Amygdala (tissue), 56 donors: Measurements from ENCODE around the gene LYPD3.
"Not testable (repeated sequence)": the region's sequence is repeated elsewhere in the genome, so short reads cannot be mapped to it uniquely, and the experiment has no call there.

Experiments
- DNase-seq, 56 donors: peaks; one replicate each; lab custom pipeline; 2025; lab: John Stamatoyannopoulos, UW

LYPD3 gene

GRCh38 chr19:43438291-43439031 lies 26.9 kb downstream of the LYPD3 start:
- DNase-seq: peak in 1 of 56 donors; percentile 3

- DNase-seq: no peak
Measured at GRCh38 chr19:43437712-43438111, 27.7 kb downstream of the LYPD3 start.

- DNase-seq: not testable (repeated sequence)
Measured at GRCh38 chr19:43437284-43437683, 28.1 kb downstream of the LYPD3 start.

DNA sequence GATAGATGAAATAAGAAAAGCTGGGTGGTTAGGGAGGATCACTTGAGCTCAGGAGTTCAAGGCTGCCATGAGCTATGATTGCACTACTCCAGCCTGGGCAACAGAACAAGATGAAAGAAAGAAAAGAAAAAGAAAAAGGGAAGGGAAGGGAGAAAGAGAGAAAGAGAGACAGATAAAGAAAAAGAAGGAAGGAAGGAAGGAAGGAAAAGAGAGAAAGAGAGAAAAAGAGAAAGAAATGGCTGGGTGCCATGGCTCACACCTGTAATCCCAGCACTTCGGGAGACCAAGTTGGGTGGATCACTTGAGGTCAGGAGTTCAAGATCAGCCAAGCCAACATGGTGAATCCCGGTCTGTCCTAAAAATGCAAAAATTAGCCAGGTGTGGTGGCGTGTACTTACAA lies 29.6 kb downstream of the LYPD3 start:
- no peak for DNase-seq

- no peak for DNase-seq
Measured at GRCh38 chr19:43433689-43434088, 31.7 kb downstream of the LYPD3 start.

- no peak for DNase-seq
Measured at GRCh38 chr19:43433358-43433673, 32.1 kb downstream of the LYPD3 start.

DNA sequence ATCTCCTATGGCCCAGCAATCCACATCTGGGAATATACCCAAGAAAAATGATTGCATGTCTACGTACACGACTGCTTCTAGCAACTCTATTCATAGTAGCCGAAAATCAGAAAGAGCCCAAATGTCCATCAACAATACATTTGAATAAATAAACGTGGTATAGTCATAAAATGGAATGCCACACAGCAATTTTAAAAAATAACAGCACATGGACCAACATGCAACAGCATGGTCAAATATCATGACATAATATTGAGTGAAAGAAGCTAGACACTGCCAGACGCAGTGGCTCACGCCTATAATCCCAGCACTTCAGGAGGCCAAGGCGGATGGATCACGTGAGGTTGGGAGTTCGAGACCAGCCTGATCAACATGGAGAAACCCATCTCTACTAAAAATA lies 34.4 kb downstream of the LYPD3 start:
- DNase-seq: no peak

- no peak for DNase-seq
Measured at GRCh38 chr19:43430142-43430710, 35.2 kb downstream of the LYPD3 start.

DNA sequence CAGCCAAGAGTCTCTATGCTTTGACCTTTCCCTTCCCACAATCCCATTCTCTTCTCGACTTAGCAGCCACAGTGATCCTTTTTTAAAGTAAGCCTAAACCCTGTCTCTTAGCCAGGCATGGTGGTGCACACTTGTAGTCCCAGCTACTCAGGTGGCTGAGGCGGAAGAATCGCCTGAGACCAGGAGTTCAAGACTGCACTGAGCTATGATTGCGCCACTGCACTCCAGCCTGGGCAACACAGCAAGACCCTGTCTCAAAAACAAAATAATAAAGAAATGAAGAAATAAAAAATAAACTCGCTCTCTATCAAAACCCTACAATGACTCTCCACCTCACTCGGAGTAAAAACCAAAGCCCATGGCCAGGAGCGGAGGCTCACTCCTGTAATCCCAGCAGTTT lies 36.0 kb downstream of the LYPD3 start:
- DNase-seq: no peak

GRCh38 chr19:43425567-43426392 lies 39.6 kb downstream of the LYPD3 start:
- DNase-seq: peak in 8 of 56 donors; percentile 3 to 66 (median 9)

DNA sequence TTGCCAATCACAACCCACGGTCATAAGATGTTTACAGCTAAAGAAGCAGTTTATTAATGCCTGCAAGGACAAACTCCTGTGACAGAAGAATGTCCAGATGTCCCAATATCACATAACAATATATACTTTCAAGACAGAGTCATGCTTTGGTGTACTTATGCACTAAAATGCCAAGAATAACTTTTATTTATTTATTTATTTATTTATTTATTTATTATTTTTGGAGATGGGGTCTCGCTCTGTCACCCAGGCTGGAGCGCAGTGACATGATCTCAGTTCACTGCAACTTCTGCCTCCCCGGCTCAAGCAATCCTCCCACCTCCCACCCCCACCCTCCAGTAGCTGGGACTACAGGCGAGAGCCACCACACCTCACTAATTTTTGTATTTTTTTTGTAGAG lies 41.6 kb downstream of the LYPD3 start:
- no peak for DNase-seq

- DNase-seq: no peak
Measured at GRCh38 chr19:43422689-43423066, 42.7 kb downstream of the LYPD3 start.

GRCh38 chr19:43422000-43422688 lies 43.3 kb downstream of the LYPD3 start:
- DNase-seq: no peak

DNA sequence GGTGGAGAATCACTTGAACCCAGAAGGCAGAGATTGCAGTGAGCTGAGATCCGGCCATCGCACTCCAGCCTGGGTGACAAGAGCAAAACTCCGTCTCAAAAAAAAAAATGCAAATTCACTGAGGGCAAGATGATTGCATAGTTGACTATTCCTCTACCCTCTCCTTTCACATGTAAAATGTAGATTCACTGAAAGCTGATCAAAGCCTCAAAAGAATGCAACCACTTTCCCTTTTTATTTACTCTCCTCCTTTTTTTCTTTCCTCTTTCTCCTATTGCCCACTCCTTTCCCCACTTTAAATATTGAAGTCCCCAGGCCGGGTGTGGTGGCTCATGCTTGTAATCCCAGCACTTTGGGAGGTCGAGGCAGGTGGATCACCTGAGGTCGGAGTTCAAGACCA lies 44.5 kb downstream of the LYPD3 start:
- DNase-seq: no peak

- DNase-seq: no peak
Measured at GRCh38 chr19:43416951-43417623, 48.3 kb downstream of the LYPD3 start.

- DNase-seq: no peak
Measured at GRCh38 chr19:43414554-43414953, 50.9 kb downstream of the LYPD3 start, which contains the start of gene TEX101. TEX101 (plus strand) TSS chr19:43414890; CDS start chr19:43415920, 1,030 bp downstream.

- no peak for DNase-seq
Measured at GRCh38 chr19:43412441-43412840, 53.0 kb downstream of the LYPD3 start.
